Gastrocnemius medialis (tissue), 4 donors: ENCODE measurements around the gene EIF3I.

ENCODE experiments used
- POLR2A ChIP-seq, 2 donors: fragments of 450-650 bp; IDR thresholded peaks; one replicate each; pipeline ENCODE4 v1.6.1; 2017; ENCODE audit warnings: antibody characterized with exemption in 2 of 2, mild to moderate bottlenecking in 2 of 2, moderate library complexity in 2 of 2
- TF ChIP-seq, protein P1 (sequence below), 5 experiments: fragments of 450-650 bp in 3 of 5; fragments of 200-600 bp in 2 of 5; sonication (generic) in 2 of 5; IDR thresholded peaks in 4 of 5; conservative IDR thresholded peaks in 1 of 5; 1 replicate in 4 of 5; 2 replicates in 1 of 5; pipeline ENCODE4 v1.5.1; 2016 to 2019; ENCODE audit warnings: antibody characterized with exemption in 5 of 5, mild to moderate bottlenecking in 3 of 5, moderate library complexity in 3 of 5

- TF ChIP-seq, protein P1, sequence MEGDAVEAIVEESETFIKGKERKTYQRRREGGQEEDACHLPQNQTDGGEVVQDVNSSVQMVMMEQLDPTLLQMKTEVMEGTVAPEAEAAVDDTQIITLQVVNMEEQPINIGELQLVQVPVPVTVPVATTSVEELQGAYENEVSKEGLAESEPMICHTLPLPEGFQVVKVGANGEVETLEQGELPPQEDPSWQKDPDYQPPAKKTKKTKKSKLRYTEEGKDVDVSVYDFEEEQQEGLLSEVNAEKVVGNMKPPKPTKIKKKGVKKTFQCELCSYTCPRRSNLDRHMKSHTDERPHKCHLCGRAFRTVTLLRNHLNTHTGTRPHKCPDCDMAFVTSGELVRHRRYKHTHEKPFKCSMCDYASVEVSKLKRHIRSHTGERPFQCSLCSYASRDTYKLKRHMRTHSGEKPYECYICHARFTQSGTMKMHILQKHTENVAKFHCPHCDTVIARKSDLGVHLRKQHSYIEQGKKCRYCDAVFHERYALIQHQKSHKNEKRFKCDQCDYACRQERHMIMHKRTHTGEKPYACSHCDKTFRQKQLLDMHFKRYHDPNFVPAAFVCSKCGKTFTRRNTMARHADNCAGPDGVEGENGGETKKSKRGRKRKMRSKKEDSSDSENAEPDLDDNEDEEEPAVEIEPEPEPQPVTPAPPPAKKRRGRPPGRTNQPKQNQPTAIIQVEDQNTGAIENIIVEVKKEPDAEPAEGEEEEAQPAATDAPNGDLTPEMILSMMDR (IDR thresholded peaks at IDR 0.05 in 4 of 5, conservative IDR thresholded peaks at IDR 0.05 in 1 of 5) = no peak
- no peak for TF ChIP-seq POLR2A (IDR thresholded peaks at IDR 0.05)
These were observed 41.1 kb upstream of the EIF3I start for GRCh38 chr1:32181065-32181464.
